GM23338 (cell line): Measurements from ENCODE around the gene FUT1. TPM values are rescaled to one million over a fixed set of nuclear protein-coding genes. Genes with fewer than 3 reads are reported as not detected.

Experiments
- ATAC-seq: fragments of 200-7000 bp; cut with Tn5 transposase; 3 replicates; pipeline ENCODE4 v1.9.1; 2020
- DNase-seq: peaks from one replicate; pipeline ENCODE4 v3.0.0-alpha.2; 2015; ENCODE audit warnings: low spot score
- H2AFZ ChIP-seq: fragments of 200-600 bp; sonication (generic); 2 replicates; pipeline ENCODE4 v1.8.0; 2016; ENCODE audit warnings: antibody characterized with exemption, mild to moderate bottlenecking, moderate library complexity
- H3F3A ChIP-seq: fragments of 200-600 bp; sonication (generic); replicated peaks from 2 replicates; pipeline ENCODE4 v1.8.0; 2017; ENCODE audit warnings: antibody characterized with exemption, mixed run types, low read depth
- H3K27ac ChIP-seq: fragments of 200-600 bp; sonication (generic); 2 replicates; pipeline ENCODE4 v1.6.1; 2016; ENCODE audit warnings: low read depth
- H3K27me3 ChIP-seq: fragments of 200-600 bp; sonication (generic); 2 replicates; pipeline ENCODE4 v1.8.0; 2016; ENCODE audit warnings: mild to moderate bottlenecking, mixed run types, moderate library complexity; ENCODE audit not compliant: insufficient read depth
- H3K36me3 ChIP-seq: fragments of 200-600 bp; sonication (generic); 2 replicates; pipeline ENCODE4 v1.8.0; 2016; ENCODE audit warnings: mild to moderate bottlenecking; ENCODE audit not compliant: insufficient read depth
- H3K4me1 ChIP-seq: fragments of 200-600 bp; sonication (generic); 2 replicates; pipeline ENCODE4 v1.8.0; 2016; ENCODE audit warnings: mild to moderate bottlenecking, moderate library complexity; ENCODE audit not compliant: insufficient read depth
- H3K4me2 ChIP-seq: fragments of 200-600 bp; sonication (generic); 2 replicates; pipeline ENCODE4 v1.7.1; 2017; ENCODE audit warnings: mixed run types
- H3K4me3 ChIP-seq: fragments of 200-600 bp; sonication (generic); 2 replicates; pipeline ENCODE4 v1.6.1; 2016; ENCODE audit warnings: mixed run types
- H3K79me2 ChIP-seq: fragments of 200-600 bp; sonication (generic); replicated peaks from 2 replicates; pipeline ENCODE4 v1.8.0; 2017; ENCODE audit warnings: mild to moderate bottlenecking; ENCODE audit not compliant: insufficient read depth
- H3K9me2 ChIP-seq: fragments of 200-600 bp; sonication (generic); 2 replicates; pipeline ENCODE4 v1.8.0; 2017; ENCODE audit not compliant: insufficient read depth
- H4K20me1 ChIP-seq: fragments of 200-600 bp; sonication (generic); replicated peaks from 2 replicates; pipeline ENCODE4 v1.8.0; 2017; ENCODE audit warnings: mild to moderate bottlenecking; ENCODE audit not compliant: insufficient read depth
- H3K27ac Mint-ChIP-seq: 2 replicates; pipeline ENCODE4 v1.8.0; 2020; ENCODE audit warnings: inconsistent platforms, mild to moderate bottlenecking, moderate library complexity, mixed read lengths
- H3K27me3 Mint-ChIP-seq: 3 replicates; pipeline ENCODE4 v1.8.0; 2022; ENCODE audit warnings: low read depth, mild to moderate bottlenecking, moderate library complexity, mixed read lengths, inconsistent platforms; ENCODE audit not compliant: insufficient read depth, poor library complexity
- H3K36me3 Mint-ChIP-seq: 3 replicates; pipeline ENCODE4 v1.8.0; 2021; ENCODE audit warnings: low read depth, mild to moderate bottlenecking, inconsistent platforms, moderate library complexity, mixed read lengths
- H3K4me1 Mint-ChIP-seq: 3 replicates; pipeline ENCODE4 v1.8.0; 2020; ENCODE audit warnings: mild to moderate bottlenecking, inconsistent platforms, mixed read lengths
- H3K4me3 Mint-ChIP-seq: 3 replicates; pipeline ENCODE4 v1.8.0; 2021; ENCODE audit warnings: moderate library complexity, mild to moderate bottlenecking, inconsistent platforms, mixed read lengths
- H3K9me3 Mint-ChIP-seq: 3 replicates; pipeline ENCODE4 v1.8.0; 2020; ENCODE audit warnings: moderate library complexity, mild to moderate bottlenecking, inconsistent platforms, mixed read lengths
- CREB1 ChIP-seq: fragments of 250-450 bp; sonication (Bioruptor Pico); IDR thresholded peaks from 2 replicates; pipeline ENCODE4 v1.5.0; 2020; ENCODE audit warnings: low read depth, mild to moderate bottlenecking, moderate library complexity
- CTCF ChIP-seq, 2 experiments: fragments of 200-600 bp in 1 of 2; sonication (generic) in 1 of 2; conservative IDR thresholded peaks; 2 replicates each; pipeline versions ENCODE4 v1.5.1 to v1.6.1; 2016 to 2017; ENCODE audit warnings: antibody characterized with exemption in 2 of 2, low read depth in 2 of 2, mild to moderate bottlenecking in 2 of 2, moderate library complexity in 1 of 2
- EZH2 ChIP-seq: fragments of 200-600 bp; sonication (generic); IDR thresholded peaks from one replicate; pipeline ENCODE4 v1.8.0; 2017; ENCODE audit warnings: antibody characterized with exemption, mild to moderate bottlenecking, low read depth; ENCODE audit not compliant: unreplicated experiment
- EZH2phosphoT487 ChIP-seq: fragments of 200-600 bp; sonication (generic); IDR thresholded peaks from one replicate; pipeline ENCODE4 v1.8.1; 2018; ENCODE audit warnings: antibody characterized with exemption; ENCODE audit not compliant: unreplicated experiment
- JUNB ChIP-seq: IDR thresholded peaks from one replicate; pipeline ENCODE4 v1.6.1; 2016; ENCODE audit warnings: antibody characterized with exemption; ENCODE audit not compliant: unreplicated experiment
- NANOG ChIP-seq: IDR thresholded peaks from 2 replicates; pipeline ENCODE4 v1.6.1; 2016; ENCODE audit warnings: antibody characterized with exemption, borderline replicate concordance
- POLR2AphosphoS5 ChIP-seq: IDR thresholded peaks from 2 replicates; pipeline ENCODE4 v1.6.1; 2016; ENCODE audit warnings: antibody characterized with exemption, low read depth
- REST ChIP-seq: IDR thresholded peaks from one replicate; pipeline ENCODE4 v1.6.1; 2018; ENCODE audit warnings: antibody characterized with exemption; ENCODE audit not compliant: unreplicated experiment
- STAT1 ChIP-seq: IDR thresholded peaks from one replicate; pipeline ENCODE4 v1.6.1; 2016; ENCODE audit warnings: antibody characterized with exemption; ENCODE audit not compliant: unreplicated experiment
- ZNF114 ChIP-seq: fragments of 250-450 bp; sonication (Bioruptor Pico); IDR thresholded peaks from 2 replicates; pipeline ENCODE4 v1.5.0; 2020; ENCODE audit warnings: mild to moderate bottlenecking, moderate library complexity
- ZNF331 ChIP-seq: fragments of 250-450 bp; sonication (Bioruptor Pico); IDR thresholded peaks from 2 replicates; pipeline ENCODE4 v1.5.0; 2020; ENCODE audit warnings: low read depth, mild to moderate bottlenecking, moderate library complexity
- ZNF462 ChIP-seq: fragments of 250-450 bp; sonication (Bioruptor Pico); IDR thresholded peaks from 2 replicates; pipeline ENCODE4 v1.5.0; 2020; ENCODE audit warnings: mild to moderate bottlenecking, moderate library complexity
- polyA plus RNA-seq: library from polyadenylated mRNA; unstranded; fragments of >200 nt; fragmentation: Nextera tagmentation; extraction: Ambion mirVana; gene quantifications from 2 replicates; pipeline ENCODE4 v1.2.1, GENCODE V29; 2016
- total RNA-seq: library from RNA; depleted of rRNA; stranded (reverse); fragments of >200 nt; shearing (Covaris generic); gene quantifications from 2 replicates; pipeline ENCODE4 v1.2.3, GENCODE V29; 2014

Gene FUT1
- total and polyA plus RNA-seq, 2 experiments from 2014 or later, result 4.4 to 20.8 TPM

GRCh38 chr19:48703316-48703715 lies 49.1 kb downstream of the FUT1 start (continued):
- TF ChIP-seq EZH2phosphoT487 (no peak), EZH2 (no peak), ZNF114 (CRISPR knock-in tag) (no peak), POLR2AphosphoS5 (no peak), STAT1 (no peak), CTCF (conservative IDR thresholded peaks at IDR 0.05; ENCODE audit: low read depth in 2 of 2) (no peak), JUNB (no peak), ZNF331 (no peak)

GRCh38 chr19:48702701-48703100 lies 49.7 kb downstream of the FUT1 start:
- peaks cover 9% of the 10 kb centered on the region for H3K27me3 Mint-ChIP-seq
- no peak for TF ChIP-seq NANOG
- no peak for TF ChIP-seq EZH2phosphoT487
- TF ChIP-seq CREB1 (CRISPR knock-in tag), result no peak
- TF ChIP-seq STAT1, result no peak
- TF ChIP-seq REST, result no peak
- TF ChIP-seq EZH2, result no peak
- TF ChIP-seq CTCF (conservative IDR thresholded peaks at IDR 0.05; ENCODE audit: low read depth in 2 of 2), result no peak
- no peak for TF ChIP-seq ZNF114 (CRISPR knock-in tag)
- TF ChIP-seq ZNF462 (CRISPR knock-in tag), result no peak
- no peak for TF ChIP-seq ZNF331

More at GRCh38 chr19:48702701-48703100, 49.7 kb downstream of the FUT1 start:
- H3K36me3 ChIP-seq, result no peaks in the 10 kb centered on the region
- no peak overlapping the region for H3K27ac Mint-ChIP-seq
- H3K36me3 Mint-ChIP-seq, result peaks cover 39% of the 10 kb centered on the region
- H3K9me3 Mint-ChIP-seq, result peaks cover 11% of the 10 kb centered on the region
- H2AFZ ChIP-seq, result no peak overlapping the region
- DNase-seq, result no peak
- H3K27ac ChIP-seq, result no peak overlapping the region
- H3K4me3 Mint-ChIP-seq, result no peak overlapping the region
- H3K9me2 ChIP-seq, result no peaks in the 10 kb centered on the region
- H3K4me3 ChIP-seq, result no peak overlapping the region
- no peaks in the 10 kb centered on the region for H3K79me2 ChIP-seq
- no peaks in the 10 kb centered on the region for H3F3A ChIP-seq
- no peaks in the 10 kb centered on the region for H3K27me3 ChIP-seq
- no peaks in the 10 kb centered on the region for H3K4me1 ChIP-seq
- H3K4me1 Mint-ChIP-seq, result no peaks in the 10 kb centered on the region
- no peak for ATAC-seq
- no peak overlapping the region for H3K4me2 ChIP-seq
- no peaks in the 10 kb centered on the region for H4K20me1 ChIP-seq
